Measurements from ENCODE around the gene PAK6.

The PAK6 gene

GRCh38 chr15:40309344-40309862 lies 70.5 kb downstream of the PAK6 start:
- H3K4me3 ChIP-seq (ENCODE audit: low read depth, low read length) = no peak overlapping the region

DNA sequence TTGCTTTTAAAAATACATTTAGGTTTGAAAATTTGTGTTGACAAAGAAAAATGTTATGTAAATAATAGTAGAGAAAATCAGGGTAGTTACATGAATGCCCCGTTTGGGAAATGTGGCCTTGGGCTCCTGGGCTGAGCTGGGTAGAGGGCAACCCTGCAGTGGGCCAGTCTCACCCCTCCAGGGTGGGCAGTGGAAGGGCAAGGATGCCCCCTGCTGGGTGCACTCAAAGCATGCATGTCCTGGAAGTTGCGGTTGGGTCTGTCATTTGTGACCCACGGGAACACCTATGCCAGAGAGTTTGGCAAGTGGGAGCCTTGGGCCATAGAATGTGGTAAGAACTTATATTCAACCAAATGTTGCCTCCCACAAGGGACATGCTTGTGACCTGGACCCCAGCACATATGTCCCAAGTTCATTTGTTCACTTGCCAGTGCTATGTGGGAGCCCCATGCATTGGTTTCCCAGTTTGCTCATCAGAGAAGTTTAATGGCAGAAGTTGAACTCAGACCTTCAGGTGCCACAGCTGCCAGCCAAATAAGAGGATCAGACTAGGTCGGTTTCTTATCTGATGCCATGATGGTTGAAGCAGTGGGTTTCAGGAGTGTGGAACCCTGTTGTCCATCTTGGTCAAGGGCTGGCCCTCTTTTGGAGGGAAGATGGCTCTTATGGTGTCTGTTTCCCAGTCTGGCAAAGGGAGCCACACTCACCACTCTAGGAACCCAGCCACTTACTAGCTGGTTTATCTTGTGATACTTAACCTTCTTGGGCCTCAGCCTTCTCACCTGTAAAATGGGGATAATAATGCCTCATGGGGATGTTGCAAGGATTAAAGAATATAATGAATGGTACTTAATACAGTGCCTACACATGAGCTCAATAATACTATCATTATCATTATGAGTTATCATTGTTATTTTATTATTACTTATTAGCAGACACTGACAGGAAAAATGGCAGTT lies 71.4 kb downstream of the PAK6 start:
- no peak overlapping the region for H3K4me3 ChIP-seq (ENCODE audit: low read depth, low read length)

GRCh38 chr15:40310993-40311392 lies 72.1 kb downstream of the PAK6 start:
- no peak overlapping the region for H3K4me3 ChIP-seq (ENCODE audit: low read depth, low read length)

DNA sequence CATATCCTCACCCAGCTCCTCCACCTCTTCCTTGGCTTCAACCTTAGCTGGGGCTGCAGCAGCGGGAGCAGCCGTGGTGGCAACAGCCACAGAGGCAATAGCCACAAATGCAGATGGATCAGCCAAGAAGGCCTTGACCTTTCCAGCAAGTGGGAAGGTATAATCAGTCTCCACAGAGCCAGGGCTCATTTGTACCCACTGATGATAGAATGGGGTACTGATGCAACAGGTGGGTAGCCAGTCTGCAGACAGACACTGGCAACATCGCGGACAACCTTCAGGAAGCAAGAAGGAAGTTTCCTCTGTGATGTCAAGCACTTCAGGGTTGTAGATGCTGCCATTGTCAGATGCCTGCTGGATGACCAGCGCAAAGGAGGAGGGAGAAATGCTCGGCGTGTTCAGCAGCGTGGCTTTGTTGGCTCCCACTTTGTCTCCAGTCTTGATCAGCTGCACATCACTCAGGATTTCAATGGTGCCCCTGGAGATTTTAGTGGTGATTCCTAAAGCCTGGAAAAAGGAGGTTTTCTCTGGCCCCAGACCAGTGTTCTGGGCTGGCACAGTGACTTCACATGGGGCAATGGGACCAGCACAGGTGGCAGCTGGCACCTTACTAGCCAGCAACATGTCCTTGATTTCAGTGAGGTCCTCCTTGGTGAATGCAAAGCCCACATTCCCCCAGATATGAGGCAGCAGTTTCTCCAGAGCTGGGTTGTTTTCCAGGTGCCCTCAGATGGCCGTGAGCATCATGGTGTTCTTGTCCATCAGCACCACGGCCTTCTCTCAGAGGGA lies 73.7 kb downstream of the PAK6 start:
- no peak overlapping the region for H3K4me3 ChIP-seq (ENCODE audit: low read depth, low read length)

GRCh38 chr15:40313531-40314398 lies 74.9 kb downstream of the PAK6 start:
- no peak overlapping the region for H3K4me3 ChIP-seq (ENCODE audit: low read depth, low read length)

GRCh38 chr15:40314723-40315276 lies 75.9 kb downstream of the PAK6 start:
- no peak overlapping the region for H3K4me3 ChIP-seq (ENCODE audit: low read depth, low read length)

DNA sequence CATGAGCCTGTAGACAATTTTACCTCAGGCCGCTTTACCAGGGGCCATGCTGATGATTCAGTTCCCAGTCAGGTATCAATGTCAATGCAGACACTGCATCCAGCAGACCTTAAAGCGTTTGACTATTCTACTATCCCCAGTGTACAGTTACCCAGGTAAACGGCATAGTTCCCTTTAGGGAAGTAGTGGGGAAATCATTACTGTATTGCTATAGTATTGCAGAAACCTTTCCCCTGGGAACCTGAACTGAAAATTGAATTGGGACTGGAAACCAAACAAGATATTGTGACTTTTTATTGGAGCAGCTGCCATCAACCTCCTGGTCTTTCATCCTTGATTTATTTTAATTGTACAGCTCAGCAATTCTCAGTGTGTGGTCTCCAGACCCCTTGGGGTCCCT lies 78.1 kb downstream of the PAK6 start:
- no peak overlapping the region for H3K4me3 ChIP-seq (ENCODE audit: low read depth, low read length)

DNA sequence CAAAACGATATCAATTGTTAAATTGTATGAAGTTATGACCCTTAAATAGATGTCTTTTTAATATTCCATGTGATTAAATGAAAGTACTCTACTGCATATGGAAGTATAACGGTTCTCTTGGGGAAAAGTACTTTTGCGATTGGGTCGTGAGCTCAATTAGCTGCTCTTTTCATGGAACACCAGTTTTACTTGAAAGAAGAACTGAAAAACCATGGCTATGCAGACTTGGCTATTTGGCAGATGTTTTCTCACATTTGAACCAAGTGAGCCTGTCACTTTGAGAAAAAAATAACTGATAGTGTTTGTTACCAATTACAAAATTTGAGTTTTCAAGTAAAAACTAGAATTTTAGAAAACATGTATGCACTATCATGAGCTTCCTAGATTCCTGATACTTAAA lies 78.7 kb downstream of the PAK6 start:
- H3K4me3 ChIP-seq (ENCODE audit: low read depth, low read length) = no peak overlapping the region

GRCh38 chr15:40320409-40320808 lies 81.5 kb downstream of the PAK6 start:
- no peak overlapping the region for H3K4me3 ChIP-seq (ENCODE audit: low read depth, low read length)

GRCh38 chr15:40320931-40321371 lies 82.1 kb downstream of the PAK6 start:
- H3K4me3 ChIP-seq (ENCODE audit: low read depth, low read length) = no peak overlapping the region

DNA sequence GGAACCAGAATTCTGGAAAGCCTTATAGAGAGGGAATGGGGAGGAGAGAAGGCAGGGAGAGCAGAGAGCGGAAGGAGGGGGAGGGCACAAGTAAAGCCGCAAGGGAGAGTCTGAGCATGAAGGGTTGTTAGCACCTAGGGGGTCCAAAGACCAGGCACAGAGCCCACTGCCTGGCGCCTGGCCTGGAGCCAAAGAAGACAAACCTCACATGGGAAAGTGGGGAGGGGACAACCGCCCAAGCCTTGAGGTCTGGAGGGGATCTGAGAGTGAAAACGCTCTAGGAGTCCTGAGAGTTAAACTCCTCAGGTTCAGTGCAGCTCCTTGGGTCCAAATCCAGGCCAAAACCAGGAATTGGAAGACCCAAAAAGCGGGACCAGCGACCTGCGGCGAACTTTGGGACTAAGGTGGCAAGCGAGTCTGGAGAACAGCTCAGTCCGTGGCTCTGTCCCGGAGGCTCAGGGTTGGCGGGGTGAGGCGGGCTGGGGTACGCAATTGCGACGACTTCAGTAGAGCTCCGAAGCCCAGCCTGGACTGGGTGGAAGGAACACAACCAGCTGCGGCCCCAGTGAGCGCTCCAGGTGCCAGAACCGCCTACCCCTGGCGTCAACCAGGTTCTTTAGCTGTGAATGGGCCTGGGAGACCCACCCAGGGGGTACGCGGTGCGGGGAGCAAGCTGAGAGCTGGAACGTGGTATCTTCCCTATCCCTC lies 83.8 kb downstream of the PAK6 start:
- H3K4me3 ChIP-seq (ENCODE audit: low read depth, low read length) = peak overlapping the region; percentile 17

GRCh38 chr15:40323239-40323952 lies 84.5 kb downstream of the PAK6 start, which contains the start of gene INAFM2:
INAFM2 (plus strand) TSS chr15:40323692; CDS start chr15:40324056, 364 bp downstream.
- H3K4me3 ChIP-seq (ENCODE audit: low read depth, low read length) = peak within 1 kb of the TSS; percentile 53

GRCh38 chr15:40323953-40324937 lies 85.4 kb downstream of the PAK6 start:
- H3K4me3 ChIP-seq (ENCODE audit: low read depth, low read length) = peak overlapping the region; percentile 53

DNA sequence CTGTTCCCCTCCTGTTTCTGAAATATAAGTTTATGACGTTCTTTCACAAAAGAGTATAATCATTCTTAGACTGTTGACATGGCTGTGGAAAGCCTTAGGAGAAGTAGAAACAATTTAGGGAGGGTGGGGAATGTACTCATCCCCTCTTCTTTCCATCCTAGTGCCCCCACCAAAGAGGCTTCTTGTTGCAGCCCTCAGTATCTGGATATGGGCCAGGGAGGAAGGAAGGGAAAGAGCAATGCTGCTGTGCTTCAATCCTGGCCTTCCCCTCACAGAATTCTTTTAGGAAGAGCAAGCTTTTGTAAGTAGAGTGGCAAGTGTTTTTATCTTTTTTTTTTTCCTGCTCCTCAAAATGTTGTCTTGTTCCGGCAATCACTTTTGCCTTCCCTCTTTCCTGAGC lies 86.3 kb downstream of the PAK6 start:
- no peak overlapping the region for H3K4me3 ChIP-seq (ENCODE audit: low read depth, low read length)

- H3K4me3 ChIP-seq (ENCODE audit: low read depth, low read length) = no peak overlapping the region
Measured at GRCh38 chr15:40325700-40326099, 86.8 kb downstream of the PAK6 start.

Measured in iPS-11a (cell line).